H9 (cell line): ENCODE measurements around the gene TP73. TPM values are rescaled to one million over a fixed set of nuclear protein-coding genes. Genes with fewer than 3 reads are reported as not detected.

Source experiments
- DNase-seq: peaks from one replicate; pipeline ENCODE4 v3.0.0-alpha.2; 2017
- H2AFZ ChIP-seq: one replicate; pipeline ENCODE4 v1.6.1; 2013; ENCODE audit warnings: mild to moderate bottlenecking, low read length, control low read depth, moderate library complexity
- H2AK5ac ChIP-seq: 2 replicates; pipeline ENCODE4 v1.6.1; 2013; ENCODE audit warnings: low read length, control low read depth, mixed read lengths; ENCODE audit not compliant: insufficient read length
- H2BK120ac ChIP-seq: one replicate; pipeline ENCODE4 v1.6.1; 2013; ENCODE audit warnings: low read depth, mild to moderate bottlenecking, low read length, control low read depth, inconsistent platforms; ENCODE audit not compliant: poor library complexity, severe bottlenecking
- H2BK12ac ChIP-seq: 2 replicates; pipeline ENCODE4 v1.6.1; 2013; ENCODE audit warnings: low read length, control low read depth, mixed read lengths, low read depth; ENCODE audit not compliant: insufficient read length
- H2BK15ac ChIP-seq: 2 replicates; pipeline ENCODE4 v1.6.1; 2013; ENCODE audit warnings: low read depth, low read length, control low read depth
- H2BK20ac ChIP-seq: one replicate; pipeline ENCODE4 v1.6.1; 2013; ENCODE audit warnings: low read depth, mild to moderate bottlenecking, low read length, control low read depth, inconsistent platforms; ENCODE audit not compliant: poor library complexity, severe bottlenecking
- H2BK5ac ChIP-seq: 2 replicates; pipeline ENCODE4 v1.6.1; 2013; ENCODE audit warnings: low read length, control low read depth, mixed read lengths; ENCODE audit not compliant: insufficient read length
- H3K14ac ChIP-seq: 2 replicates; pipeline ENCODE4 v1.6.1; 2013; ENCODE audit warnings: low read length, control low read depth; ENCODE audit not compliant: insufficient read depth
- H3K18ac ChIP-seq: 2 replicates; pipeline ENCODE4 v1.6.1; 2013; ENCODE audit warnings: low read depth, mild to moderate bottlenecking, mixed read lengths, low read length, control low read depth; ENCODE audit not compliant: insufficient read length
- H3K23ac ChIP-seq: 2 replicates; pipeline ENCODE4 v1.6.1; 2013; ENCODE audit warnings: low read length, control low read depth, mixed read lengths, low read depth; ENCODE audit not compliant: insufficient read length
- H3K23me2 ChIP-seq: 2 replicates; pipeline ENCODE4 v1.6.1; 2013; ENCODE audit warnings: low read depth, mild to moderate bottlenecking, mixed read lengths, low read length, control low read depth; ENCODE audit not compliant: insufficient read length, poor library complexity, severe bottlenecking
- H3K27ac ChIP-seq: 2 replicates; pipeline ENCODE4 v1.5.1; 2013; ENCODE audit warnings: low read length, control low read depth, mixed read lengths, low read depth; ENCODE audit not compliant: insufficient read length
- H3K27me3 ChIP-seq: 2 replicates; pipeline ENCODE4 v1.6.1; 2013; ENCODE audit warnings: low read length, control low read depth, inconsistent platforms; ENCODE audit not compliant: insufficient read depth
- H3K4ac ChIP-seq: 2 replicates; pipeline ENCODE4 v1.6.1; 2013; ENCODE audit warnings: low read depth, mild to moderate bottlenecking, control low read depth, inconsistent platforms, low read length, moderate library complexity
- H3K4me1 ChIP-seq: 2 replicates; pipeline ENCODE4 v1.6.1; 2013; ENCODE audit warnings: low read length, control low read depth, inconsistent platforms; ENCODE audit not compliant: insufficient read depth
- H3K4me2 ChIP-seq: 2 replicates; pipeline ENCODE4 v1.6.1; 2013; ENCODE audit warnings: low read length, control low read depth, mixed read lengths; ENCODE audit not compliant: insufficient read length, insufficient read depth
- H3K56ac ChIP-seq: 2 replicates; pipeline ENCODE4 v1.6.1; 2013; ENCODE audit warnings: low read depth, mild to moderate bottlenecking, mixed read lengths, low read length, control low read depth; ENCODE audit not compliant: insufficient read length
- H3K79me1 ChIP-seq: 2 replicates; pipeline ENCODE4 v1.6.1; 2013; ENCODE audit warnings: low read depth, mild to moderate bottlenecking, moderate library complexity, low read length, control low read depth, inconsistent platforms; ENCODE audit not compliant: insufficient read depth, poor library complexity, severe bottlenecking
- H3K79me2 ChIP-seq: 2 replicates; pipeline ENCODE4 v1.6.1; 2013; ENCODE audit warnings: low read length, control low read depth, inconsistent platforms; ENCODE audit not compliant: insufficient read depth
- H3K9ac ChIP-seq: 2 replicates; pipeline ENCODE4 v1.6.1; 2013; ENCODE audit warnings: low read length, control low read depth, mixed read lengths; ENCODE audit not compliant: insufficient read length; ENCODE audit errors: extremely low read depth
- H3K9me3 ChIP-seq: one replicate; pipeline ENCODE4 v1.6.1; 2013; ENCODE audit warnings: low read depth, low read length, inconsistent platforms; ENCODE audit not compliant: control insufficient read depth
- H3T11ph ChIP-seq: one replicate; pipeline ENCODE4 v1.6.1; 2013; ENCODE audit warnings: mild to moderate bottlenecking, low read length, control low read depth, inconsistent platforms
- H4K20me1 ChIP-seq: one replicate; pipeline ENCODE4 v1.6.1; 2013; ENCODE audit not compliant: control insufficient read depth, insufficient read length, insufficient read depth
- H4K5ac ChIP-seq: 2 replicates; pipeline ENCODE4 v1.6.1; 2013; ENCODE audit warnings: low read depth, mild to moderate bottlenecking, mixed read lengths, low read length, control low read depth; ENCODE audit not compliant: insufficient read length
- H4K8ac ChIP-seq: replicated peaks from 2 replicates; pipeline ENCODE4 v1.6.1; 2013; ENCODE audit warnings: low read length, control low read depth, mixed read lengths, low read depth; ENCODE audit not compliant: insufficient read length
- H4K91ac ChIP-seq: 2 replicates; pipeline ENCODE4 v1.6.1; 2013; ENCODE audit warnings: low read depth, mild to moderate bottlenecking, moderate library complexity, mixed read lengths, low read length, control low read depth; ENCODE audit not compliant: insufficient read length
- H3K27ac Mint-ChIP-seq, 3 experiments: 2 replicates in 2 of 3; 3 replicates in 1 of 3; pipeline ENCODE4 v1.8.0; 2020 to 2021; ENCODE audit warnings: mixed read lengths in 3 of 3, mild to moderate bottlenecking in 1 of 3, moderate library complexity in 1 of 3
- H3K27me3 Mint-ChIP-seq: 2 replicates; pipeline ENCODE4 v1.8.0; 2021; ENCODE audit warnings: low read depth, mild to moderate bottlenecking, moderate library complexity, mixed read lengths
- H3K36me3 Mint-ChIP-seq, 3 experiments: 2 replicates in 2 of 3; 3 replicates in 1 of 3; pipeline ENCODE4 v1.8.0; 2020 to 2021; ENCODE audit warnings: low read depth in 3 of 3, mixed read lengths in 3 of 3; ENCODE audit not compliant: insufficient read depth in 1 of 3
- H3K4me1 Mint-ChIP-seq, 2 experiments: 2 replicates each; pipeline ENCODE4 v1.8.0; 2020; ENCODE audit warnings: mixed read lengths in 2 of 2
- H3K4me3 Mint-ChIP-seq, 2 experiments: 2 replicates in 1 of 2; 3 replicates in 1 of 2; pipeline ENCODE4 v1.8.0; 2020 to 2021; ENCODE audit warnings: mild to moderate bottlenecking in 2 of 2, mixed read lengths in 2 of 2, moderate library complexity in 1 of 2
- H3K9me3 Mint-ChIP-seq, 2 experiments: 2 replicates in 1 of 2; 3 replicates in 1 of 2; pipeline ENCODE4 v1.8.0; 2020; ENCODE audit warnings: mild to moderate bottlenecking in 2 of 2, mixed read lengths in 2 of 2, moderate library complexity in 1 of 2
- CTCF ChIP-seq: fragments of 200-600 bp; sonication (generic); conservative IDR thresholded peaks from 3 replicates; pipeline ENCODE4 v1.8.0; 2021; ENCODE audit warnings: antibody characterized with exemption, mild to moderate bottlenecking
- WGBS: extraction: QIAGEN DNeasy Blood & Tissue Kit; methylation state at CpG from one replicate; pipeline ENCODE4 v1.1.7; 2013; ENCODE audit warnings: missing lambda C conversion rate, low lambda C conversion rate, mixed read lengths; ENCODE audit not compliant: insufficient read length; ENCODE audit errors: extremely low coverage; 5-methylcytosine and 5-hydroxymethylcytosine counted together
- total RNA-seq: library from RNA; stranded (reverse); gene quantifications from 2 replicates; pipeline ENCODE4 v1.2.1, GENCODE V29; 2021

The TP73 gene
- total RNA-seq, 1 experiment from 2014 or later, result 4.7 TPM

- H3K36me3 Mint-ChIP-seq, result no peaks in the 10 kb centered on the region; a peak in 1 of 7 replicates
- no peak overlapping the region for H3K4me3 Mint-ChIP-seq
Observed at GRCh38 chr1:3603156-3603555, 49.2 kb upstream of the TP73 start.

More at GRCh38 chr1:3603156-3603555, 49.2 kb upstream of the TP73 start:
- H3K27me3 Mint-ChIP-seq, result no peaks in the 10 kb centered on the region
- H3K27ac Mint-ChIP-seq, result no peak overlapping the region; a peak in 1 of 7 replicates
- no peaks in the 10 kb centered on the region for H3K23me2 ChIP-seq
- H2BK5ac ChIP-seq, result no peak overlapping the region
- no peaks in the 10 kb centered on the region for H3K9me3 Mint-ChIP-seq
- no peak for TF ChIP-seq CTCF
- H4K91ac ChIP-seq, result no peak overlapping the region
- H3K27ac ChIP-seq, result no peak overlapping the region
- H2BK120ac ChIP-seq, result no peak overlapping the region
- peaks cover 3 to 7% of the 10 kb centered on the region in 2 experiments for H3K4me1 Mint-ChIP-seq
- H3K56ac ChIP-seq, result no peak overlapping the region
- H4K8ac ChIP-seq, result no peak overlapping the region
- H3K79me1 ChIP-seq, result no peaks in the 10 kb centered on the region
- no peaks in the 10 kb centered on the region for H3K9me3 ChIP-seq
- H4K5ac ChIP-seq, result no peak overlapping the region
- no peak overlapping the region for H3K23ac ChIP-seq
- no peak overlapping the region for H3K14ac ChIP-seq
- no peak overlapping the region for H3K4ac ChIP-seq
- no peak overlapping the region for H3K18ac ChIP-seq
- no peaks in the 10 kb centered on the region for H3K79me2 ChIP-seq
- H2AFZ ChIP-seq, result no peak overlapping the region
- no peaks in the 10 kb centered on the region for H3K4me1 ChIP-seq
- no peak overlapping the region for H3K9ac ChIP-seq
- H2BK12ac ChIP-seq, result no peak overlapping the region
- no peak overlapping the region for H2BK20ac ChIP-seq
- H2BK15ac ChIP-seq, result no peak overlapping the region
- no peaks in the 10 kb centered on the region for H4K20me1 ChIP-seq
- no peaks in the 10 kb centered on the region for H3K27me3 ChIP-seq
- DNase-seq, result no peak
- no peak overlapping the region for H2AK5ac ChIP-seq
- H3K4me2 ChIP-seq, result no peak overlapping the region
- H3T11ph ChIP-seq, result no peak overlapping the region
- no CpG with 5 or more reads among the region's 11 CpGs for WGBS
